HL-60 (cell line): ENCODE measurements around the gene SPATS2.

ENCODE experiments used
- DNase-seq, 2 experiments: peaks; one replicate each; pipeline ENCODE4 v3.0.0-alpha.2; 2010 to 2020; ENCODE audit warnings: low read depth in 1 of 2, low spot score in 1 of 2
- H3K27ac ChIP-seq: fragments of 250-450 bp; sonication (Bioruptor Pico); replicated peaks from 2 replicates; pipeline ENCODE4 v1.5.1; 2020; ENCODE audit warnings: mild to moderate bottlenecking, moderate library complexity
- H3K27me3 ChIP-seq: fragments of 250-450 bp; sonication (Bioruptor Pico); 2 replicates; pipeline ENCODE4 v1.5.1; 2021; ENCODE audit warnings: mild to moderate bottlenecking, moderate library complexity; ENCODE audit not compliant: insufficient read depth, poor library complexity, severe bottlenecking
- H3K4me3 ChIP-seq: replicated peaks from 2 replicates; pipeline ENCODE4 v1.5.1; 2011; ENCODE audit warnings: mild to moderate bottlenecking, control low read depth, low read length; ENCODE audit not compliant: insufficient read depth
- GABPA ChIP-seq: IDR thresholded peaks from 2 replicates; pipeline ENCODE4 v1.6.1; 2012; ENCODE audit warnings: low read depth
- POLR2AphosphoS5 ChIP-seq: IDR thresholded peaks from 2 replicates; pipeline ENCODE4 v1.6.1; 2012; ENCODE audit warnings: low read depth
- SPI1 ChIP-seq: IDR thresholded peaks from 2 replicates; pipeline ENCODE4 v1.6.1; 2012; ENCODE audit warnings: low read depth, mild to moderate bottlenecking, borderline replicate concordance
- TF ChIP-seq, protein P1 (sequence below): IDR thresholded peaks from one replicate; pipeline ENCODE4 v1.5.1; 2011; ENCODE audit warnings: low read length, control low read depth, inconsistent platforms; ENCODE audit not compliant: insufficient read depth
- TF ChIP-seq, protein P2 (sequence below): IDR thresholded peaks from 2 replicates; pipeline ENCODE4 v1.6.1; 2012; ENCODE audit warnings: low read depth; ENCODE audit not compliant: insufficient replicate concordance

The SPATS2 gene

DNA sequence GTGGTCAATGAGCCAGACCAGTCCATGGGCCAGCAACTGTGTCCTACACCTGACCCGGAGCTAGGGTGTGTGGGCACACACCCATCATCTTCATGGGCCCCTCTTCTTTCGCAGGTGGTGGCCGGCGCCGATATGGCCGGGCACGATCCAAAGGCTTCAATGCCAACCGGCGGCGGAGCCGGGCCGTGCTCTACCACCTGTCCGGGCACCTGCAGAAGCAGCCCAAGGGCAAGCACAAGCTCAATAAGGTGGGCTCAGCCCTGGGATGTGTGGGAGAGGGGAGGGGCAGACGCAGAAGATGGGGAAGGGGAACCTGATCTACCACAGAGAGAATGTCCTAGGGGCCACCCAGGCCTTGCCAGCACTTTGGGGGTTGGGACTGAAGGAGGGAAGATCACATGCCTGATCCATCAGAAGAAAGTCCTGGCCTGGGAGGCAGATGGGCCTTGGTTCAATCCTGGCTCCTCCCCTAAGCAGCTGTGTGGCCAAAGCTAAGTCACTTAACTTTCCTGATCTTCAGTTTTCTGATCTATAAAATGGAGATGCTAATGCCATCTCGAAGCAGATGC is 175.4 kb downstream of the SPATS2 start:
- no peak for DNase-seq
- TF ChIP-seq, protein P1, sequence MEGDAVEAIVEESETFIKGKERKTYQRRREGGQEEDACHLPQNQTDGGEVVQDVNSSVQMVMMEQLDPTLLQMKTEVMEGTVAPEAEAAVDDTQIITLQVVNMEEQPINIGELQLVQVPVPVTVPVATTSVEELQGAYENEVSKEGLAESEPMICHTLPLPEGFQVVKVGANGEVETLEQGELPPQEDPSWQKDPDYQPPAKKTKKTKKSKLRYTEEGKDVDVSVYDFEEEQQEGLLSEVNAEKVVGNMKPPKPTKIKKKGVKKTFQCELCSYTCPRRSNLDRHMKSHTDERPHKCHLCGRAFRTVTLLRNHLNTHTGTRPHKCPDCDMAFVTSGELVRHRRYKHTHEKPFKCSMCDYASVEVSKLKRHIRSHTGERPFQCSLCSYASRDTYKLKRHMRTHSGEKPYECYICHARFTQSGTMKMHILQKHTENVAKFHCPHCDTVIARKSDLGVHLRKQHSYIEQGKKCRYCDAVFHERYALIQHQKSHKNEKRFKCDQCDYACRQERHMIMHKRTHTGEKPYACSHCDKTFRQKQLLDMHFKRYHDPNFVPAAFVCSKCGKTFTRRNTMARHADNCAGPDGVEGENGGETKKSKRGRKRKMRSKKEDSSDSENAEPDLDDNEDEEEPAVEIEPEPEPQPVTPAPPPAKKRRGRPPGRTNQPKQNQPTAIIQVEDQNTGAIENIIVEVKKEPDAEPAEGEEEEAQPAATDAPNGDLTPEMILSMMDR = no peak
- no peak overlapping the region for H3K27ac ChIP-seq
- no peak overlapping the region for H3K4me3 ChIP-seq
- H3K27me3 ChIP-seq = peaks cover 25% of the 10 kb centered on the region

DNA sequence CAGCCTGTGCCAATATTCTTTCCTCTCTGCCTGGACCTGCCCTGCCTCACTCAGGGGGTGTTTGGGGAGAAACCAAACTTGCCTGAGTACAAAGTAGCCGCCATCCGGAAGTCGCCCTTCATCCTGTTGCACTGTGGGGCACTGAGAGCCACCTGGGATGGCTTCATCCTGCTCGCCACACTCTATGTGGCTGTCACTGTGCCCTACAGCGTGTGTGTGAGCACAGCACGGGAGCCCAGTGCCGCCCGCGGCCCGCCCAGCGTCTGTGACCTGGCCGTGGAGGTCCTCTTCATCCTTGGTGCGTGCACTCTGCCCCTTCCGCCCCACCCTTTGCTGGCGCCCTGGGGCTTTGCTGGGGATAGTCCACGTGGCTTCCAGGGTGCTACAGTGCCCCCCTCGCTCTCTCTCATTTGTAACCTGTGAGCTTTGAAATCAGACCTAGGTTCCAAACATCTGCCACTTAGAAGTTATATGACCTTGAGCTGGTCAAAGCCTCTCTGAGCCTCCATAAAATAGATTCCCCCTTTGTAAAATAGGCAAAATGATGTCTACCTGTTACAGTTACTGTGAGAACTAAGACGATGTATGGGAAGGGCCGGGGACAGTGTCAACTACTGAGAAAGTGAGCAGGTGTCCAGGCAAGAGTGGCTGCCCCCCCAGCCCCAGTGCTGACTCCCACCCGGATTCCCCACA is 176.1 kb downstream of the SPATS2 start:
- DNase-seq = no peak
- peaks cover 27% of the 10 kb centered on the region for H3K27me3 ChIP-seq

DNA sequence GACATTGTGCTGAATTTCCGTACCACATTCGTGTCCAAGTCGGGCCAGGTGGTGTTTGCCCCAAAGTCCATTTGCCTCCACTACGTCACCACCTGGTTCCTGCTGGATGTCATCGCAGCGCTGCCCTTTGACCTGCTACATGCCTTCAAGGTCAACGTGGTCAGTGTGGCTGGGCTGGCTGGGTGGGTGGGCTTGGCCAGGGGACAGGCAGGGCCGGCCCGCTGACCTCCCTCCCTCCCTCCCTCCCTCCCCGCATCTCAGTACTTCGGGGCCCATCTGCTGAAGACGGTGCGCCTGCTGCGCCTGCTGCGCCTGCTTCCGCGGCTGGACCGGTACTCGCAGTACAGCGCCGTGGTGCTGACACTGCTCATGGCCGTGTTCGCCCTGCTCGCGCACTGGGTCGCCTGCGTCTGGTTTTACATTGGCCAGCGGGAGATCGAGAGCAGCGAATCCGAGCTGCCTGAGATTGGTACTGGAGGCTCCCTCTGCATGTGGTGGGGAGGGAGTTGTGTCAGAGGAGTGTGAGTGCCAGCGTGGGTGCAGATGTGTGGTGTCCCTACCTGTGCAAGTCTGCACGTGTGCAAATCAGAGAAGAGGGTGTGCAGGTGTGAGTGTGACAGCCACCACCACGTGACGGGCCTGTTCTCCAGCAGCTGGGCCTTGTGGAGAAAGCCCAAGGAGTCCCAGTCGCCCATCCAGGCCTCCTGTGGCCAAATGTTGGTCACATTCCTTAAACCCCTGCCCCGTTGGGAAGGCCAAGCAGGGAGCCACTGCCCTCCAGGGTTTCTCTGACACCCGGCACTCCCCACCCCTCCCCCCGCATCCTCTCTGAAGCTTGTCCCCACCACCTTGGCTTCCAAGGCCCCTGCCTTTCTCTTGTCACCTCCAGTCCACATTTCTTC is 176.9 kb downstream of the SPATS2 start:
- DNase-seq = no peak
- TF ChIP-seq, protein P2, sequence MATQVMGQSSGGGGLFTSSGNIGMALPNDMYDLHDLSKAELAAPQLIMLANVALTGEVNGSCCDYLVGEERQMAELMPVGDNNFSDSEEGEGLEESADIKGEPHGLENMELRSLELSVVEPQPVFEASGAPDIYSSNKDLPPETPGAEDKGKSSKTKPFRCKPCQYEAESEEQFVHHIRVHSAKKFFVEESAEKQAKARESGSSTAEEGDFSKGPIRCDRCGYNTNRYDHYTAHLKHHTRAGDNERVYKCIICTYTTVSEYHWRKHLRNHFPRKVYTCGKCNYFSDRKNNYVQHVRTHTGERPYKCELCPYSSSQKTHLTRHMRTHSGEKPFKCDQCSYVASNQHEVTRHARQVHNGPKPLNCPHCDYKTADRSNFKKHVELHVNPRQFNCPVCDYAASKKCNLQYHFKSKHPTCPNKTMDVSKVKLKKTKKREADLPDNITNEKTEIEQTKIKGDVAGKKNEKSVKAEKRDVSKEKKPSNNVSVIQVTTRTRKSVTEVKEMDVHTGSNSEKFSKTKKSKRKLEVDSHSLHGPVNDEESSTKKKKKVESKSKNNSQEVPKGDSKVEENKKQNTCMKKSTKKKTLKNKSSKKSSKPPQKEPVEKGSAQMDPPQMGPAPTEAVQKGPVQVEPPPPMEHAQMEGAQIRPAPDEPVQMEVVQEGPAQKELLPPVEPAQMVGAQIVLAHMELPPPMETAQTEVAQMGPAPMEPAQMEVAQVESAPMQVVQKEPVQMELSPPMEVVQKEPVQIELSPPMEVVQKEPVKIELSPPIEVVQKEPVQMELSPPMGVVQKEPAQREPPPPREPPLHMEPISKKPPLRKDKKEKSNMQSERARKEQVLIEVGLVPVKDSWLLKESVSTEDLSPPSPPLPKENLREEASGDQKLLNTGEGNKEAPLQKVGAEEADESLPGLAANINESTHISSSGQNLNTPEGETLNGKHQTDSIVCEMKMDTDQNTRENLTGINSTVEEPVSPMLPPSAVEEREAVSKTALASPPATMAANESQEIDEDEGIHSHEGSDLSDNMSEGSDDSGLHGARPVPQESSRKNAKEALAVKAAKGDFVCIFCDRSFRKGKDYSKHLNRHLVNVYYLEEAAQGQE = no peak
- TF ChIP-seq SPI1 = no peak
- TF ChIP-seq, protein P1 = no peak
- no peak for TF ChIP-seq GABPA
- no peak for TF ChIP-seq POLR2AphosphoS5
- Histone ChIP-seq H3K4me3 (no peak overlapping the region), H3K27ac (no peak overlapping the region), H3K27me3 (peaks cover 29% of the 10 kb centered on the region)

More for the DNA sequence above, 176.1 kb downstream of the SPATS2 start:
- TF ChIP-seq, protein P2 = no peak
- TF ChIP-seq SPI1 = no peak
- TF ChIP-seq GABPA = no peak
- TF ChIP-seq, protein P1 = no peak
- TF ChIP-seq POLR2AphosphoS5 = no peak
- H3K27ac ChIP-seq = no peak overlapping the region
- H3K4me3 ChIP-seq = no peak overlapping the region
